SK-N-SH treated with all-trans-retinoic acid at 6 μM for 48 hours (cell line): Measurements from ENCODE around the gene PCDHGA9.

Source experiments
- ATAC-seq: fragments of 200-7000 bp; cut with Tn5 transposase; 3 replicates; pipeline ENCODE4 v1.9.1; 2020; ENCODE audit warnings: mild to moderate bottlenecking, moderate library complexity
- ARNTL ChIP-seq: fragments of 450-650 bp; formaldehyde crosslinking; IDR thresholded peaks from 2 replicates; pipeline ENCODE4 v1.5.0; 2020; ENCODE audit warnings: low read depth, mild to moderate bottlenecking, moderate library complexity, borderline replicate concordance
- BACH2 ChIP-seq: fragments of 250-450 bp; sonication (Bioruptor Pico); IDR thresholded peaks from 2 replicates; pipeline ENCODE4 v1.9.0; 2021; ENCODE audit warnings: mild to moderate bottlenecking, borderline replicate concordance
- CSDC2 ChIP-seq: fragments of 250-450 bp; sonication (Bioruptor Pico); IDR thresholded peaks from 2 replicates; pipeline ENCODE4 v1.5.0; 2020; ENCODE audit warnings: mild to moderate bottlenecking, moderate library complexity
- ESRRG ChIP-seq: fragments of 250-450 bp; sonication (Bioruptor Pico); IDR thresholded peaks from 2 replicates; pipeline ENCODE4 v1.6.1; 2021; ENCODE audit warnings: mild to moderate bottlenecking
- GLIS3 ChIP-seq: fragments of 250-450 bp; sonication (Bioruptor Pico); IDR thresholded peaks from 2 replicates; pipeline ENCODE4 v1.5.0; 2020; ENCODE audit warnings: mild to moderate bottlenecking, moderate library complexity
- ISL1 ChIP-seq: fragments of 250-450 bp; sonication (Bioruptor Pico); IDR thresholded peaks from 2 replicates; pipeline ENCODE4 v2.1.2; 2022; ENCODE audit warnings: mild to moderate bottlenecking, moderate library complexity
- OSR1 ChIP-seq: fragments of 250-450 bp; sonication (Bioruptor Pico); IDR thresholded peaks from 2 replicates; pipeline ENCODE4 v1.8.0; 2022; ENCODE audit warnings: moderate library complexity, mild to moderate bottlenecking, inconsistent platforms
- PPARA ChIP-seq: fragments of 250-450 bp; sonication (Bioruptor Pico); IDR thresholded peaks from 2 replicates; pipeline ENCODE4 v1.5.0; 2020; ENCODE audit warnings: mild to moderate bottlenecking, borderline replicate concordance
- RARB ChIP-seq: fragments of 250-450 bp; sonication (Bioruptor Pico); IDR thresholded peaks from 2 replicates; pipeline ENCODE4 v1.8.0; 2021; ENCODE audit warnings: mild to moderate bottlenecking, moderate library complexity
- SNAI2 ChIP-seq: fragments of 250-450 bp; sonication (Bioruptor Pico); IDR thresholded peaks from 2 replicates; pipeline ENCODE4 v1.5.0; 2020; ENCODE audit warnings: mild to moderate bottlenecking, moderate library complexity
- TCF4 ChIP-seq: fragments of 250-450 bp; sonication (Bioruptor Pico); IDR thresholded peaks from 2 replicates; pipeline ENCODE4 v1.8.0; 2021; ENCODE audit warnings: mild to moderate bottlenecking, moderate library complexity, borderline replicate concordance
- ZC3H10 ChIP-seq: fragments of 250-450 bp; sonication (Bioruptor Pico); IDR thresholded peaks from 2 replicates; pipeline ENCODE4 v1.5.1; 2021; ENCODE audit warnings: mild to moderate bottlenecking, moderate library complexity
- ZFP30 ChIP-seq: fragments of 450-650 bp; formaldehyde crosslinking; IDR thresholded peaks from 2 replicates; pipeline ENCODE4 v1.5.0; 2022; ENCODE audit warnings: mild to moderate bottlenecking, moderate library complexity
- ZNF565 ChIP-seq: fragments of 450-650 bp; formaldehyde crosslinking; conservative IDR thresholded peaks from 2 replicates; pipeline ENCODE4 v1.5.0; 2020; ENCODE audit warnings: low read depth, mild to moderate bottlenecking, moderate library complexity
- ZNF70 ChIP-seq: fragments of 450-650 bp; formaldehyde crosslinking; IDR thresholded peaks from 2 replicates; pipeline ENCODE4 v1.5.0; 2020; ENCODE audit warnings: mild to moderate bottlenecking, moderate library complexity
- ZNF8 ChIP-seq: fragments of 450-650 bp; formaldehyde crosslinking; IDR thresholded peaks from 2 replicates; pipeline ENCODE4 v1.5.0; 2020; ENCODE audit warnings: mild to moderate bottlenecking, moderate library complexity
- TF ChIP-seq, protein P1 (sequence below): fragments of 250-450 bp; sonication (Bioruptor Pico); IDR thresholded peaks from 2 replicates; pipeline ENCODE4 v1.5.0; 2020; ENCODE audit warnings: mild to moderate bottlenecking, moderate library complexity
- TF ChIP-seq, protein P2 (sequence below): fragments of 250-450 bp; sonication (Bioruptor Pico); IDR thresholded peaks from 2 replicates; pipeline ENCODE4 v1.5.1; 2020; ENCODE audit warnings: low read depth, mild to moderate bottlenecking, moderate library complexity
- TF ChIP-seq, protein P3 (sequence below): fragments of 250-450 bp; sonication (Bioruptor Pico); IDR thresholded peaks from 2 replicates; pipeline ENCODE4 v1.8.0; 2020; ENCODE audit warnings: mild to moderate bottlenecking, moderate library complexity, borderline replicate concordance

The PCDHGA9 gene

GRCh38 chr5:141402553-141403243 is at the start of gene PCDHGA9:
TSS of gene PCDHGA9 (plus strand) at chr5:141402778. CDS start at chr5:141402953, 175 bp downstream.
- no peak for TF ChIP-seq ZNF70 (CRISPR knock-in tag)
- TF ChIP-seq, protein P1, sequence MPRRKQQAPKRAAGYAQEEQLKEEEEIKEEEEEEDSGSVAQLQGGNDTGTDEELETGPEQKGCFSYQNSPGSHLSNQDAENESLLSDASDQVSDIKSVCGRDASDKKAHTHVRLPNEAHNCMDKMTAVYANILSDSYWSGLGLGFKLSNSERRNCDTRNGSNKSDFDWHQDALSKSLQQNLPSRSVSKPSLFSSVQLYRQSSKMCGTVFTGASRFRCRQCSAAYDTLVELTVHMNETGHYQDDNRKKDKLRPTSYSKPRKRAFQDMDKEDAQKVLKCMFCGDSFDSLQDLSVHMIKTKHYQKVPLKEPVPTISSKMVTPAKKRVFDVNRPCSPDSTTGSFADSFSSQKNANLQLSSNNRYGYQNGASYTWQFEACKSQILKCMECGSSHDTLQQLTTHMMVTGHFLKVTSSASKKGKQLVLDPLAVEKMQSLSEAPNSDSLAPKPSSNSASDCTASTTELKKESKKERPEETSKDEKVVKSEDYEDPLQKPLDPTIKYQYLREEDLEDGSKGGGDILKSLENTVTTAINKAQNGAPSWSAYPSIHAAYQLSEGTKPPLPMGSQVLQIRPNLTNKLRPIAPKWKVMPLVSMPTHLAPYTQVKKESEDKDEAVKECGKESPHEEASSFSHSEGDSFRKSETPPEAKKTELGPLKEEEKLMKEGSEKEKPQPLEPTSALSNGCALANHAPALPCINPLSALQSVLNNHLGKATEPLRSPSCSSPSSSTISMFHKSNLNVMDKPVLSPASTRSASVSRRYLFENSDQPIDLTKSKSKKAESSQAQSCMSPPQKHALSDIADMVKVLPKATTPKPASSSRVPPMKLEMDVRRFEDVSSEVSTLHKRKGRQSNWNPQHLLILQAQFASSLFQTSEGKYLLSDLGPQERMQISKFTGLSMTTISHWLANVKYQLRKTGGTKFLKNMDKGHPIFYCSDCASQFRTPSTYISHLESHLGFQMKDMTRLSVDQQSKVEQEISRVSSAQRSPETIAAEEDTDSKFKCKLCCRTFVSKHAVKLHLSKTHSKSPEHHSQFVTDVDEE (CRISPR knock-in tag): no peak
- no peak for ATAC-seq

DNA sequence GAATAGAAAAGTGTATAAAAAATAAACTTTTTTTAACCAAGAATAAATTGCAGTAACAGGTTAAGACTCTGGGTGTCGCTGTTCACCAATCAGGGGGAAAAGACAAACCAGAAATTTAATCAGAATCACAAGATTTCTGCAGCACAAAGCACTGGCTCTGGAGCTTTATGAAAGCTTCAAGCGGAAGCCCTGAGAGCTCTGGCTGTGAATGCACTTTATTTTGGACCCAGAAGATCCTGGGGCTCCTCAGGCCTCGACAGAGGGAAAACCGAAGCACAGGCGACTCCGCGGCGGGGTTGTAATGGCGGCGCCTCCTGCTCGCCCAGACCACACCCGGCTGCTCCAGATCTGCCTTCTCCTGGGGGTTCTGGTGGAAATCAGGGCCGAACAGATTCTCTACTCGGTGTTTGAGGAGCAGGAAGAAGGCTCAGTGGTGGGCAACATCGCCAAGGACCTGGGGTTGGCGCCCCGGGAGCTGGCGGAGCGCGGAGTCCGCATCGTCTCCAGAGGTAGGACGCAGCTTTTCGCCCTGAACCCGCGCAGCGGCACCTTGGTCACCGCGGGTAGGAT is 47.6 kb upstream of the PCDHGA9 start, which contains the start of gene PCDHGA4:
Gene PCDHGA4, plus strand, starts transcription at position 122 of the 570 bp plus-strand sequence. Its CDS starts 87 bp downstream, at position 209.
- ATAC-seq: no peak
- no peak for TF ChIP-seq ZFP30 (CRISPR knock-in tag)
- no peak for TF ChIP-seq PPARA (CRISPR knock-in tag)
- TF ChIP-seq ZNF8: no peak
- no peak for TF ChIP-seq ZNF565
- no peak for TF ChIP-seq TCF4
- no peak for TF ChIP-seq ESRRG (CRISPR knock-in tag)
- TF ChIP-seq GLIS3 (CRISPR knock-in tag): no peak
- TF ChIP-seq, protein P1 (CRISPR knock-in tag): no peak
- TF ChIP-seq CSDC2 (CRISPR knock-in tag): no peak
- no peak for TF ChIP-seq ZNF70 (CRISPR knock-in tag)
- TF ChIP-seq, protein P2, sequence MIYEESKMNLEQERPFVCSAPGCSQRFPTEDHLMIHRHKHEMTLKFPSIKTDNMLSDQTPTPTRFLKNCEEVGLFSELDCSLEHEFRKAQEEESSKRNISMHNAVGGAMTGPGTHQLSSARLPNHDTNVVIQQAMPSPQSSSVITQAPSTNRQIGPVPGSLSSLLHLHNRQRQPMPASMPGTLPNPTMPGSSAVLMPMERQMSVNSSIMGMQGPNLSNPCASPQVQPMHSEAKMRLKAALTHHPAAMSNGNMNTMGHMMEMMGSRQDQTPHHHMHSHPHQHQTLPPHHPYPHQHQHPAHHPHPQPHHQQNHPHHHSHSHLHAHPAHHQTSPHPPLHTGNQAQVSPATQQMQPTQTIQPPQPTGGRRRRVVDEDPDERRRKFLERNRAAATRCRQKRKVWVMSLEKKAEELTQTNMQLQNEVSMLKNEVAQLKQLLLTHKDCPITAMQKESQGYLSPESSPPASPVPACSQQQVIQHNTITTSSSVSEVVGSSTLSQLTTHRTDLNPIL (CRISPR knock-in tag): no peak
- no peak for TF ChIP-seq ZC3H10 (CRISPR knock-in tag)
- no peak for TF ChIP-seq SNAI2 (CRISPR knock-in tag)
- TF ChIP-seq ARNTL (CRISPR knock-in tag): no peak
- no peak for TF ChIP-seq ISL1 (CRISPR knock-in tag)
- TF ChIP-seq, protein P3, sequence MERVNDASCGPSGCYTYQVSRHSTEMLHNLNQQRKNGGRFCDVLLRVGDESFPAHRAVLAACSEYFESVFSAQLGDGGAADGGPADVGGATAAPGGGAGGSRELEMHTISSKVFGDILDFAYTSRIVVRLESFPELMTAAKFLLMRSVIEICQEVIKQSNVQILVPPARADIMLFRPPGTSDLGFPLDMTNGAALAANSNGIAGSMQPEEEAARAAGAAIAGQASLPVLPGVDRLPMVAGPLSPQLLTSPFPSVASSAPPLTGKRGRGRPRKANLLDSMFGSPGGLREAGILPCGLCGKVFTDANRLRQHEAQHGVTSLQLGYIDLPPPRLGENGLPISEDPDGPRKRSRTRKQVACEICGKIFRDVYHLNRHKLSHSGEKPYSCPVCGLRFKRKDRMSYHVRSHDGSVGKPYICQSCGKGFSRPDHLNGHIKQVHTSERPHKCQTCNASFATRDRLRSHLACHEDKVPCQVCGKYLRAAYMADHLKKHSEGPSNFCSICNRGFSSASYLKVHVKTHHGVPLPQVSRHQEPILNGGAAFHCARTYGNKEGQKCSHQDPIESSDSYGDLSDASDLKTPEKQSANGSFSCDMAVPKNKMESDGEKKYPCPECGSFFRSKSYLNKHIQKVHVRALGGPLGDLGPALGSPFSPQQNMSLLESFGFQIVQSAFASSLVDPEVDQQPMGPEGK: no peak
- TF ChIP-seq OSR1 (CRISPR knock-in tag): no peak
- no peak for TF ChIP-seq BACH2 (CRISPR knock-in tag)
- TF ChIP-seq, all 23 proteins: peak for 0

DNA sequence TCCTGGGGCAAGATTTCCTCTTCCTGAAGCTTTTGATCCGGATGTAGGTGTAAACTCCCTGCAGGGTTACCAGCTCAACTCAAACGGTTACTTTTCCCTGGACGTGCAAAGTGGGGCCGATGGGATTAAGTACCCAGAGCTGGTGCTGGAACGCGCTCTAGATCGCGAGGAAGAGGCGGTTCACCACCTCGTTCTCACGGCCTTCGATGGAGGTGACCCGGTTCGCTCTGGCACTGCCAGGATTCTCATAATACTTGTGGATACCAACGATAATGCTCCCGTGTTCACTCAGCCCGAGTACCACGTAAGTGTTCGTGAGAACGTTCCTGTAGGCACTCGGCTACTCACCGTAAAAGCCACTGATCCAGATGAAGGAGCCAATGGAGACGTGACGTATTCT is 46.9 kb upstream of the PCDHGA9 start:
- no peak for TF ChIP-seq SNAI2 (CRISPR knock-in tag)
- no peak for TF ChIP-seq ISL1 (CRISPR knock-in tag)
- ATAC-seq: no peak

GRCh38 chr5:141356133-141356532 is 46.4 kb upstream of the PCDHGA9 start:
- ATAC-seq: no peak
- TF ChIP-seq, protein P3: no peak
- TF ChIP-seq ARNTL (CRISPR knock-in tag) (no peak), ZNF565 (no peak), GLIS3 (CRISPR knock-in tag) (no peak), PPARA (CRISPR knock-in tag) (no peak), RARB (no peak), CSDC2 (CRISPR knock-in tag) (no peak), TCF4 (no peak), OSR1 (CRISPR knock-in tag) (no peak)
- TF ChIP-seq, protein P1 (CRISPR knock-in tag): no peak
